ENCODE results near the gene NCAPG2.

The NCAPG2 gene

DNA sequence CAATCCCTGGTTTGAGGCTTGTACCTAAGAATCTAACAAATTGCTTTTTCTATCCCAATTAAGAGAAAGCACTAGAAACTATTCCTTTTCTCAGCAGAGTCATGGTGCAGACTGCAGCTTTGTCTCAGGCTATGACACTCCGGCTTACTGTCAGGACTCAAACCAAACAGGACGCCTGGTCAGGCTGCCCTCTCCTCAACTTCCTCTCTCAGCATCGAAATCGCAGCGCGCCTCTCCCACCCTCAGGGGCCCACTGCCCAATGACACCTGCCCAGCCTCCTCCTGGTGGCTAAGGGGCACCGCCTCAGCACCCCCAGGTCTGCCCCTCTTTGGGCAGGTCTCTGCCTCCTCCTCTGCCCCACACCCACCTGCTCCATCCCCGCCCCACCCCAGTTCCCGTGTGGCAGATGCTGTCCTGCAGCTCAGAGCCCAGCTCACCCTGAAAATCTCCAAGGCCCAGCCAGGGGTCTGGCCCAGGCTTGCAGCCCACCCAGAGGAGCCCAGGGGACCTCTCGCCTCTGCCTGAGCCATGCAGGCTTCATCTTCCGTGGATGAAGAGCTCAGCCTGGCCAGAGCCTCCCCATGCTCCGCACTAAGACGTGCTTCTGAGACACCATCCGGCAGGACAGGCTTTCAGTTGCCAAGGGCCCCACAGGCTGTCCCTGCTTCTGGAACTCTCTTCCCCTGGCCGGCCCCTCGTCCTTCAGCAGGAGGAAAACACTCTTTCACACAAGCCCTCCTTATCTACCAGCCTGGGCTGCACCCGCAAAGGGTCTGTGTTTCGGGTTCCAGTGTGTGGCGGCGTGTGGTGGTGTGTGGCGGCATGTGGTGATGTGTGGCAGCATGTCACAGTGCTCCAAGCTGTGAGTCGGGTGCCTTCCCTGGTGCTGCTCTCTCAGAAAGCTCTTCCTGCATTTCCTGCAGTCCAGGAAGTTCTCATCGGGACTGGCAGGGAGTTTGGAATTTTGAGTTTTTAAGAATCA lies 100.5 kb downstream of the NCAPG2 start:
- in situ Hi-C loops (cut with MboI; ENCODE audit: low sequenced_read_pairs): no loop called here

DNA sequence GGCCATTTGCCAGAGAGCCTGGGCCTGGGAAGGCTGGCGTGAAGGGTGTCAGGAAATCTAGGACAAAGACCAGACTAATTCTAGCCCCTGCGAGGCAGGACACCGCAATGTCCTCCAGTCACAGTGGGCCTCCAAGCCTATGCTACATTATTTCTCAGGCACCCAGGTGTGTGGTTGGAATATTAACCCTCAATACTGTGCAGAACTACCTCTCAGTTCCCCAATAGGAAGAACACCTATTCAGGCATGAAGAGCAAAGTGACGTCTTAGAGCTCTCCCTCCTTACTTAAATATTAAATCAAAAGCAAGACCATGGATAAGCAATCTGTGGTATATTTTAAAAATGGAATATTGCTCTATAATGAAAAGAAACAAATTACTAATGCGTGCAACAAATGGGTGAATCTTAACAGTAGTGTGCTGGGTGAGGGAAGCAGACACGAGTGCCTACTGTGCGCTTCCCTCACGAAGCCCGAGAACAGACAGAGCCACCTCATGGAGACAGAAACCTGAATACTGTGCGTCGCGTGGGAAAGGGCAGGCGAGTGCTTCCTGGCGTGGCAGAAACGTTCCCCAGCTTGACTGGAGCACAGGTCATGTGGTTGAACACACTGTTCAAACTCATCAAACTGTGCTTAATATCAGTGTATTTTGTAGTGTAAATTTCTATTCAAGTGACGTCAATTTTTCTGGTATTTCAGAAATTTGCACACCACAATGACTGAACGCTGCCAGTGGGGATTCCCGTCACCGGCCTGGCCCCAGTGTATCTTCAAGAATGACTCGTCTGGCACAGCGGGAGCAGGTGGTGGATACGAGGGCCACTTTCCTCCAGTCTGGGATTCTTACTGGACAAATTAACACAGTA lies 101.5 kb downstream of the NCAPG2 start:
- in situ Hi-C loops (cut with MboI; ENCODE audit: low sequenced_read_pairs): no loop called here

DNA sequence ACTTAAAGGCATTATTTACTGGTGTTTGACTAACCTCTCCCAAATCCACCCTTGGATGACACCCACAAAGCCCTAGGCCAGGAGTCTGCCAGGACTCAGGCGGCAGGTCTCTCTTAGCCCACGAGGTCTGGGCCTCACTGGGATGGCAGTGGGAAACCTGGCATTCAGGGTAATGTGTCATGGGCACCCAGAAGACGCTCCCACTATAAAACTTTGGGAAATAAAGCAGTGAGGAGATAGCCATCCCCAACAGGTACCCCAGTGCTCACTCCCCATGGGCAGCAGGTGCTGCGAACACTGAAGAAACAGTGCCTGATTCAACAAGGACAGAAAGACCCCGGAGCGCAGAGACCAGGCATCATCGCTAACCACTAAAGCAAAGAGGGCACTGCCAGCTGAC lies 102.6 kb downstream of the NCAPG2 start:
- in situ Hi-C loops (cut with MboI; ENCODE audit: low sequenced_read_pairs): no loop called here

DNA sequence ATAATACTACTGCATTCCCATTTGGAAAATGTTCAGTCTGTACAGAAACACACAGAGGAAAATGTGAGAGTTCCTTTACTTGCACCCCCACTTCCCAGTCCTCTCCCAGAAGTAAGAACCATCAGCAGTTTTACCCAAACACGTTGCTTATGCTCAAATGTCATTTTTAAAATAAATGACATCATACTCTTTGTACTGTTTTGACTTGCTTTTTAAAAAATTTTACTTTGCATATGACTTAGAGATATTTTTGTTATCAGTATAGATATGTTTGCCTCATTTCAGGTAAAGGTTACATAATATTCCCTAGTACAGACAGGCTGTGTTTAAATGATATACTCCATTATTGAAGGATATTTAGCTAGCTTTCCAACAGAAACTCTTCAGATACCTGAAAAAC lies 103.5 kb downstream of the NCAPG2 start:
- in situ Hi-C loops (cut with MboI; ENCODE audit: low sequenced_read_pairs): no loop called here

DNA sequence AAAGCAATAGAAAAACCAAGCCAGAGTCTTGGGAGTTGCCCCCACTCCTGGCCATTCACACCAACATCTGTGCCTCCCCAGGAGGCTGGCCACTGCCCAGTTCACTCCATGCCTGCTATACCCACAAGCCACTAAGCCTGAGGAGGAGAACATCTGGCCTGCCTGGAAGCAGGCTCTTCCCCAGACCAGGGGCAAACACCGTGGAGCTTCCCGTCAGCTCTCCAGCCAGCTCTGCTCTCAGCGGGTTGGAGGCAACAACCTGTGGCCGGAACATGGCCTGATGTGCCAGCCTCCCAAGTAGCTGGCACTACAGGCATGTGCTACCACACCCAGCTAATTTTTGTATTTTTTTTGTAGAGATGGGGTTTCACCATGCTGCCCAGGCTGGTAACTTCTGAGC lies 107.9 kb downstream of the NCAPG2 start:
- in situ Hi-C loops (cut with MboI; ENCODE audit: low sequenced_read_pairs): no loop called here

DNA sequence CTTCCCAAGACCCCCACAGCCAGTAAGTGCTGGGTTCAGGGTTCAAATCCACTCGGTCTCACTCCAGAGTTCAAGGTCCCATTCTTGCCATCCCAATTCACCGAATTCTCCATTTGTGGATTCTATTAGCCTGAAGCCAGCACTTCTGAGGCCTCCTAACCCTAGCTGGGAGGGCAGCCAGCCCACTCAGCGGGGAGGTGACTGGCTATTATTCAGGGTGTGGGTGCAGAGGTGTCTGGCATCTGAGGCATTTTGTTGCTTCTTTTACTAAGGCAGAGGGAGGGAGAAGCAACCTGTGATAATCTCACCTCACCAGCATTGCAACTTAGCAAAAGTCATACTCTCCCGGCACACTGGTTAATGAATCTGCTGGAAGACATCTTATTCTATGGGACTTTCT lies 108.3 kb downstream of the NCAPG2 start:
- in situ Hi-C loops (cut with MboI; ENCODE audit: low sequenced_read_pairs): no loop called here

DNA sequence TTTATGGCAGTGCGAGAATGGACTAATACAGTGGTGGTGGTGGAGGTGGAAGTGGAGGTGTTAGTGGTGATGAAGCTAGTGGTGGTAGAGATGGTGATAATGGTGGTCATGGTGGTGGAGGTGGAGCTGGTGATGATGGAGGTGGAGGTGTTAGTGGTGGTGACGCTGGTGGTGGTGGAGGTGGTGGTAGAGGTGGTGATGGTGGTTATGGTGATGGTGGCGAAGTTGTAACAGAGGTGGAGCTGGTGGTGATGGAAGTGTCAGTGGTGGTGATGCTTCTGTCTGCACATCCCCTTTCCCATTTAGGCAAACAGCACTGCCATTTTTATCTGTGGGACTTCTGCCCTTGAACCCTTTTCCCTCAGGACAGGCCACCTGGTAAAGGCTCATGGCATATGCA lies 109.5 kb downstream of the NCAPG2 start:
- in situ Hi-C loops (cut with MboI; ENCODE audit: low sequenced_read_pairs): no loop called here

DNA sequence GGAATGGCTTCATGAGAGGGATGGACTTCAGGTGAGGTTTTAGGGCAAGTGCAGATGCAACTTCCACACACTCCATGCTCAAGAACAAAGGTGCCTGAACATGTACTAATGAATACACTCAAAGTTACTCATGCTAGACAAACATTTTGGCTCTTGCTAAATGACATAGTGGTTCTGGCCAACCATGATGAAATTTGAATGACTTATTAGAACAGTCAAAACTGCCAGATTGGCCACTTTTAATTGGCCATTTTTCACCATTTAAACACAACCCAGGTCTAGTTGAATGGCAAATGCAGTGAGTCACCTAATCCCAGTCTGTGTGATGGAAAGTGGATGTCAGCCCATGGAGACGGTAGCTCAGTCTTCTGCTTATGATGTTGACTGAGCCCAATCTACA lies 112.1 kb downstream of the NCAPG2 start:
- in situ Hi-C loops (cut with MboI; ENCODE audit: low sequenced_read_pairs): no loop called here

DNA sequence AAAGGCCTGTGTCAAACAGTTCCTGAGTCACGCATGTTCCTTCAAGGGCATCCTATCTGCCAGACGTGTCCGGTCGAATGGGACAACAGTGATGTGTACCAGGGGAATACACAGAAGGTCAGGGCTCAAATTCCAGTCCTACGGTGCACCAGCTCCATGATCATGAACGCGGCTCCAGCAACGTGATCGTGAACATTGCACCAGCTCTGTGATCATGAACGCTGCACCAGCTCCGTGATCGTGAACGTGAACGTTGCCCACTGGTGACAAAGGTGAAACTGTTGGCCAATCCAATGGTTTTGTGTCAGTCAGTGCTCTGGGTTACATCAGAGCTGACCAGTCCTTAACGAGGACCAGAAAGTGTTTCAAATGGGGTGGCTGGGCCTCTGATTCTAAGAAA lies 112.7 kb downstream of the NCAPG2 start:
- in situ Hi-C loops (cut with MboI; ENCODE audit: low sequenced_read_pairs): no loop called here

DNA sequence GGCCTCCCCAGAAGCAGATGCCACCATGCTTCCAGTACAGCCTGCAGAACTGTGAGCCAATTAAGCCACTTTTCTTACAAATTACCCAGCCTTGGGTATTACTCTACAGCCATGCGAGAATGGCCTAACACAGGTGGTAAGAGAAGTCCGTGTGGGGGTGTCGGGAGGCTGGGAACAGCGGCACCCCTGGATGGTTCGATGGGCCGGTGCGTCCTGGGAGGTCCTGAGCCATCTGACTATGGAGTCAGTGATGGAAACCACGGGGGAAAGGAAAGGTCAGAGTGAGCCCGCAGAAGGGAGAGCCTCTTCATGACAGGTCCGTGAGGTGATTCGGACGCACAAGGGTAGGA lies 114.4 kb downstream of the NCAPG2 start:
- in situ Hi-C loops (cut with MboI; ENCODE audit: low sequenced_read_pairs): no loop called here

DNA sequence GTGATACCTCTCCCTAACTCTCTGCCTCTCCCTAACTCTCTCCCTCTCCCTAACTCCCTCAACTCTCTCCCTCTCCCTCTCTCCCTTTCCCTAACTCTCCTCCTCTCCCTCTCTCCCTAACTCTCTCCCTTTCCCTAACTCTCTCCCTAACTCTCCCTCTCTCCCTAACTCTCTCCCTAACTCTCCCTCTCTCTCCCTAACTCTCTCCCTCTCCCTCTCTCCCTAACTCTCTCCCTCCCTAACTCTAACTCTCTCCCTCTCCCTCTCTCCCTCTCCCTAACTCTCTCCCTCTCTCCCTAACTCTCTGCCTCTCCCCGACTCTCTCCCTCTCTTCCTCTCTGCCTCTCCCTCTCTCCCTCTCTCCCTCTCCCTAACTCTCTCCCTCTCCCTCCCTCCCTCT lies 115.0 kb downstream of the NCAPG2 start:
- in situ Hi-C loops (cut with MboI; ENCODE audit: low sequenced_read_pairs): no loop called here

DNA sequence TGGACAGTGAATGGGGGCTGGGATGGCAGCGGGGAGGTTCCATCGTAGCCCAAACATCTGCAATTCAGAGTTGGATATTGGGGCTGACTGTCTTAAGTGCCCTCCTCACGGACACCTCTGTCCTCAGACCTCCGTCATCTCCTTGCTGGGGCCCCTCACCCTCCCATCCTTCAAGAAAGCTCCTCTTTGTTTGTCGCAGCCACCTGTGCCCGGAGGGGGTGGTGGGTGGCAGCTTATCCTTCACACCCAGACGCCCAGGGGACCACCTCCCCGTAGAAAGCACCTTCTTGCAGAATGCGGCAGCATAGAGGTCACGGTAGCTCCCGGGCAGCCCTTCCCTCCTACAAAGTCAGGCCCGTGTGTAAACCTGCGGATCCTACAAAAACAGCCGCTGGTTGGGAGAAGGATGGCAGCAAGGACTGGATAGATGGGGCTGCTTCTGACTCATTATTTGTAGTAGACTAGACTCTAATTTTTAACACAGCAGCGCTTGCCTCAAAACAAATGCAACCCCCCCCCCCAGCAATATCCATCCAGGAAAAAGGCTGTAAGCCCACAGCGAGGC lies 115.6 kb downstream of the NCAPG2 start:
- in situ Hi-C loops (cut with MboI; ENCODE audit: low sequenced_read_pairs): no loop called here

DNA sequence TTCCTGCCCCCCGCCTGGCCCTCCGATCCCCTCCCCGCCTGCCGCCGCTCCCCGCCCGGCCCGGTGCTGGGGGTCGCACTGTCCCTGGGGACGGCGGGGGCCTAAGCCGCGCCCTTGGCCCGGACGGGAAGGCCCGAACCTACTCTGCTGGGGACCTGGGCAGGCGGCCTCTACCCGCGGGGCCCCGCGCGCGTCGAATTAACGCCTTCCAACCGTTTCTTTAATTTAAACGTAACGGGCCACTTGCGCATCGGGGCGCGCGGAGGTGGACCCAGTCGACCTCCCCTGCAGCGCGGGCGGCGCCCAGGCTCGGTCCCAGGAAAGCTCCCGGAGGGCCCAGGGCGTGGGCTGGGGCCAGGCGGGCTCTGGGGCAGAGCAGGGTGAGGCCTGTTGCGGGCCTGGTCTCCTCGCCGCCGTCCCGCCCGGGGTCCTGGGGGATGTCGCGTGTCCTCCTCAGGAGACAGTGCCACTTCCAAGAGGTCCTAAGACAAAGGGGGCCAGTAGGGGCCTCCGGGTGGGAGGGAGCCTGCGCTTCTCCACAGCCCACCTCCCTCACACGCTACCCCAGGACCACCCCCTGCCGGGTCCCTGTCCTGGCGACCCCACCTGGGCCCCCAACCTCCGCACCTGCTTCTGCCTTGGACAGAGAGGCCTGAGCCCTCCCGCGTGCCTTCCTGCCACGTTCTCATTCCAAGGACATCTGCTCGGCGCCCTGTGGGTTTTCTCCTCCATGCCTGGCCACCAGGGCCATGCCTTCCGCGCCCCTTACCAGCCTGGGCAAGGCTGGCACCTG lies 116.3 kb downstream of the NCAPG2 start:
- in situ Hi-C loops (cut with MboI; ENCODE audit: low sequenced_read_pairs): no loop called here

DNA sequence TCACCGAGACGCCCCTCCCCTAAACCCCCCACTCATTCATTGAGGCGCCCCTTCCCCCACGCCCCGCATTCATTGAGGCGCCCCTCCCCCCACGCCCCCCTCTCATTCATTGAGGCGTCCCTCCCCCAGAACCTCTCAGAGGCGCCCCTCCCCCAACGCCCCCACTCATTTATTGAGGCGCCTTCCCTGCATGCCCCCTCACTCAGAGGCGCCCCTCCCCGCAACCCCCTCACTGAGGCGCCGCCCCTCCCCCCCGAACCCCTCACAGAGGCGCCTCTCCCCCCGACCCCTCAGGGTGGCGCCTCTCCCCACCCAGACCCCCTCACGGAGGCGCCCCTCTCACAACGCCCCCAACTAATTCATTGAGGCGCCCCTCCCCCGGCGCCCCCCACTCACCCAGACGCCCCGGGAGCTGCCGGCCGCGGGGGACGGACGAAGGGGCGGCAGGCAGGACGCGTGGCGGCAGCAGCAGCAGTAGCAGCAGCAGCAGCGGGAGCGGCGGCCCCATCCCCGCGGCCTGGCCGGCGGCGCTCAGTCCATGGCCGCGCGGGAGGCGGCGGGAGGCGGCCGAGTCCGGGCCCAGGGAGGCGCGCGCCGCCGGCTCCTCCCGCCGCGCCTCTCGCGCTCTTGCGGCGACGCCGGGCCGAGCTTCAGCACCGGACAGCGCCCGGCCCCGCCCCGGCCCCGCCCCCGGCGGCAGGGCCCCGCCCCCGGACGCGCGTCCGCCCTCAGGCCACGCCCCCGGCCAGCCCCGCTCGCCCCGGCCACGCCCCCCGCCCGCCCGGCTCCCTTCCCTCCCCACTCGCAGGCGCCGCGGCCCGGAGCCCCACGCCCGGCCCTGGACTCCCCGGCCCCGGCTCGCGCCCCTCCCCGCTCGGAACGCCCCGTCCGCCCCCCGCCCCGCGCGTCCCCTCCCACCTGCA lies 117.2 kb downstream of the NCAPG2 start, which contains the start of gene PTPRN2:
Gene PTPRN2 (minus strand): TSS at position 662 of the 923 bp plus-strand sequence.
- in situ Hi-C loops (cut with MboI; ENCODE audit: low sequenced_read_pairs): no loop called here

DNA sequence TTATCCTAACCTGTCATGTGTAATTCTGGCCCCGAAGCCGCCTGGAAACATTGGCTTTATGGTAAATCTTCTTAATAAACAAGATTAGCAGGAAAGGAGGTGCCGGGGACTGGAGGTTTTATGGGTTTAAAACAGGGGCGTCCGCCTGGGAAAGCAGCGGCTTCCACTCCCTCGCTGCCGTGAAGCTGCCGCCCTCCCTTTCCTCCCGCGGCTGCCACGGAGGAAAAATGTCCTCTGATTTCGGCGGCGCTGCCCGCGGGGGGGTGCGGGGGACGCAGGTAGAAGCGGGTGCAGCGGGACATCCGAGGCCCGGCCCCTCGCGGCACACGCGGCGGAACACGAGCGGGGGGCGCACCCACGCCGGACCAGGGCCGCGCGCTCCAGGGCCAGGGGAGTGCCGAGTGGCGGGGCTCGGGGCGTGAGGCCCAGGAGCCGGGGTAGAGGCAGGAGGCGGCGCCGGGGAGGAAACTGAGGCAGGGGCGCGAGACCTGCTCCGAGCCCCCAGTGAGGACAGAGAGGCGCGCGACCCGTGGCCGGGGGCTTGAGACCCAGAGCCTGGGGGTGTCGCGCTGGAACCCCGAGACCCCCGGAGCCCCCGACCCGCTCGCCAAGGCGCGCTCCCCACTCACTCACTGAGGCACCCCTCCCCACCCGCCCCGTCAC lies 118.0 kb downstream of the NCAPG2 start:
- in situ Hi-C loops (cut with MboI; ENCODE audit: low sequenced_read_pairs): no loop called here

DNA sequence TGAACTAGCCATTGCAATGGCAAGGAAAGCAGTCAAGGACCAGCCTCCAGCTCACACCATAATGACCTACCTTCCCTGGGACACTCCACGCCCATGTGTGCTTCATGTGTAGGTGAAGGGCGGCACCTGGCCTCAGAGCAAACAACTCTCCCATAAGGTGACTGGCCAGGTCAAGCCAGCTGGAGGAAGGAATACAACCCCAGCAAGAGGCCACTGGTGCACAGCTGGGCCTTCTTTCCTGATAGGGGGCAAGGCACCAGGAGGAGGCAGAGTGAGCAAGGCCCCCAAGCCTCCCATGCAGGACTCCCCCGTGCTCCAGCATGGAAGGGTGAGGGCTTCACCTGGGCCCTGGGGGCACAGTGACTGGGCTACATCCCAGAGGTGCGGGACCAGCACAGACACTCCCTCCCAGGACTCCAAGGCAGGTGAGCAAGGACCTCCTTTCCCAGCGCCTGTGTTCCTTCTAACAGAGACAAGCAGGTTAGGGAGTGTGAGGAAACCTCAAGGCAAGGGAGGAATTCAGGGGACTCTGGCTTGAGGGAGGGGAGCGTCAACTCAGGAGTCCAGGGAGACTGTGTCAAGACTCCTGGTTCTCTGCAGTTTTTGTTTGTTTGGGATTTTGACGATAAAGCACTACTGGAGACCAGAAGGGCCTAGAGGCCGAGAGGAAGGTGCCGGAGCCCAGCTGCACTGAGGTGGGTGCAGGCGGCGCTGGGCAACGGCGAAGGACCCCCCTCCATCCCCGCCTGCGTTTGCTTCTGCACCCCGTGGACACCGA lies 118.7 kb downstream of the NCAPG2 start:
- in situ Hi-C loops (cut with MboI; ENCODE audit: low sequenced_read_pairs): no loop called here

DNA sequence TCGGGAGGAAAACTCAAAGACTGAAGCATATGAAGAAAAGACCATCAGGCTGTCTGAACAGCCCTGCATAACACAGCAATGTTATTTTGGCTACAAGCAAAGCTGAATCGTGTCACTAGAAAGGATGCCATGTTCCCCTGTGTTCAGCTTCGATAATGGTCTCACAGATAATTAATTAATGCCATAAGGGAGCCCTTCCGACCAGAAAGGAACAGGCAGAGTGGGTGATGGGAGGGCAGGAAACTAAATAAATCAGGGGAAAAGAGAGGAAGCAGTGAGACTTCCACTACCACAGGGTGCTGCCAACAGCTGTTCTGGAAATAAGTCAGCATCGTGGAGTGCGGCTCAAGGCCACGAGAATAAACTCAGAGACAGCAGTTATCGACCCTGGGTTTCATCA lies 120.2 kb downstream of the NCAPG2 start:
- in situ Hi-C loops (cut with MboI; ENCODE audit: low sequenced_read_pairs): no loop called here

DNA sequence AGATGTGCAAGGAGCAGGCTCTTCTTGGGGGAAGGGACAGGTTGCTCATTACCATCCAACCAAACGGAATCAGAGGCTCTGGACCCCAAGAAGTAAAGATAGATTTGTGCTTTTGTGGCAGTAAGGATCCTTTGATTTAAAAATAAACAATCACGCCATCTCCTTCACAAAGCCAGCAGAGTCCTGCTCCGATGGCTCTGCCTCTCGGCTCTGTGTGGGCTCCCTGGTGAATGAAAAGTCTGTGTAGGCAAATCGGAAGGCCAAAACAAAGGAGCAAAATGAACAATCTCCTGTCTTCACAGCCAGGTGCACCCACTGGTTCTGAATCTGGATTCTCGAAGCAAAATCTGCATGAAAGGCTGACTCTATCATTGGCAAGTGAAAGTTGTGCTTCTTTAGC lies 120.8 kb downstream of the NCAPG2 start:
- in situ Hi-C loops (cut with MboI; ENCODE audit: low sequenced_read_pairs): no loop called here

Measured in HL-60/S4 treated with phorbol 12-myristate 13-acetate at 8.2 ng/mL for 4 days and 3 days (cell line).